GM19452 (cell line): ENCODE results near the gene SLC41A2.
"Not testable (repeated sequence)": the region's sequence is repeated elsewhere in the genome, so short reads cannot be mapped to it uniquely, and the experiment has no call there.

ENCODE experiments used
- ATAC-seq: cut with Tn5 transposase; IDR thresholded peaks from one replicate; pipeline ENCODE4 v1.9.1; 2021; ENCODE audit not compliant: unreplicated experiment

SLC41A2 gene

DNA sequence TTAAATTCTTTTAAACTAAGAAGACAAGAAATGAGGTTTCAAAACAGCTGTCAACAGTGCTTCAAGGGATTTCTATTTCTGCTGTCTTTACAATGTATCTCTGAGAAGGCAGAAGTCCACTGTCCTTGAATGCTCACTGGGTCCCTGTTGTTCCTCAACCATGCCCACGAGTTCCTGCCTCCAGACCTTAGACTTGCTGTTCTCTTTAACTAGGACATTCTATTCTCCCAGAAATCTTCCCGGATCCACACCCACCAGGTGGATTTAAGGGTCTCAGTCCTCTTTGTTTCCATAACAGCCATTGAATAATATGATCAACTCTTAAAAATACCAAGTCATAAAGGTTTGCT, 6.7 kb upstream of the SLC41A2 start:
- no peak for ATAC-seq

DNA sequence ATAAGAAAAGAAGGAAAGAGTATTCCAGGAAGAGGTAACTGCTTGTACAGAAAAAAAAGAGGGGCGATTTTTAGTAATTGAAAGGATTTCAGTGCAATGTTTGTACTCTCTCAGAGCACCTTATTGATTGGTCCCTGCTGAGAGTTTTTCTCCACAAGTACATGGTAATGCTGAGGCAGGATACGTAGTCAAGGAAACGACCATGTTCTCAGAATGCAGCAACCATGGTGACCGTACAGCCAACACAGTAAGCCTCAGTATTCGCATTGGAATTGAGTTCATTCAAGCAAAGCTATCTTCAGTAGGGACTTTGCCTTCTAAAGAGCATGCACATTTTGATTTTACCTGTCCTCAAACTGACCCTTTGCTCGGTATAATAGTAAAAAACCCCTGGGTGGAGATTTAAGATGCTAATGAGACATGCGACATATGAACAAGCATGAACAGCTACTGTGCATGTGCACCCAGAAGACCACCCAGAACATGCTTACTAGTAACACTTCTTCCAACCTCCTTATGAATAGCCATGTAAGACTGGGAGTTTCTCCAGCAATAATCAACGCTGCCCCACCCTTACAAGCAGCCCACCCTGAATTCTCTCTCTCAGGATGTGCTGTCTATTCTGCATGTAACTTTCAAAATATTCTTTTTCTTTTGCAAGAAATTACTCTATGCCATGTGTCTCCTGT, 6.2 kb upstream of the SLC41A2 start:
- ATAC-seq = no peak

DNA sequence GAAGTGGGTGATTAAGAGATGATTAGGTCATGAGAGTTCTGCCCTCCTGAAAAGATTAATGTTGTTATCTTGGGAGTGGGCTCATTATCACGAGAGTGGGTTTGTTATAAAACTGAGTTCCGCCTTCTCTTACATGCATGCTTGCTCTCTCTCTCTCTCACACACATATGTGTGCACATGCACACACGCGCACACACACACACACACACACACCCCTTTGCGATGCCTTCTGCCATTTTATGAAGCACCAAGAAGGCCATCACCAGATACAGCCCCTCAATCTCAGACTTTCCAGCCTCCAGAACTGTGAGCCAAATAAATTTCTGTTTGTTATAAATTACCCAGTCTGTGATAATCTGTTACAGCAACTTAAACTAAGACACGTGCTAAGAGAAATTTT, 5.7 kb upstream of the SLC41A2 start:
- no peak for ATAC-seq

DNA sequence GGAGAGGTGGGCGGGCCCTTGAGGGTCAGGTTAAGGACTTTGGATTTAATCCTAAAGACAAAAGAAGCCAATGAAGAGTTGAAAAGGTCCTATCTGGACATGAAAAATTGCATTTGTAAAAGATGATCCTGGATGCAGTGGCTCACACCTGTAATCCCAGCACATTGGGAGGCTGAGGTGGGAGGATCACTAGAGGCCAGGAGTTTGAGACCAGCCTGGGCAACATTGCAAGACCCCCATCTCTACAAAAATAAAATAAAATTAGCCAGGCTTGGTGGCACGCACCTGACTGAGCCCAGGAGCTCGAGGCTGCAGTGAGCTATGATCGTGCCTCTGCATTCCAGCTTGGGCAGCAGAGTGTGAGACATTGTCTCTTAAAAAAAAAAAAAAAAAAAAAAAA, 2.4 kb upstream of the SLC41A2 start:
- ATAC-seq = no peak

DNA sequence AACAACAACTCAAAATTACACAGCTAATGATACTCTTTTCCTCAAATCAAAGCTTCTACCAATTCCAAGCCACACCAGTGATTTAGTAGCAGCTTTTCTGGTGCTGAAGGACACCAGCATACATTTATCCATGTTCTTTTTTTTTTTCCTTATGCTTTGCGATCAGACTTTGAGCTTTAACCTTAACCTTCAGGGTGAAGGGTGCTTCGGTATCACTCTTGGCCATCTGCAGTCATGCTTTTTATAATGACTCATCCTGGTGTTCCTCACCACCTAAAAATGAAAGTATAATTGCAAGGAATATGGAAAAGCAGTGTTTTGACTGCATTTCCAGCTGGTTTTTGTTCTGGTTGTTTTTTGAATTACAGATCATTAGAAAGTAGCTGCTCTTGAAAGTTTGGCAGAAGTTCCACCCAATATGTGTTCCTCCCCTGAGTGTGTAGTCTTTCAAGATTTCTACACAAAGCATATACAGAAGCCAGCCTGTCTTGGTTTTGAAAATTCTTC, 1.3 kb upstream of the SLC41A2 start:
- ATAC-seq = no peak

DNA sequence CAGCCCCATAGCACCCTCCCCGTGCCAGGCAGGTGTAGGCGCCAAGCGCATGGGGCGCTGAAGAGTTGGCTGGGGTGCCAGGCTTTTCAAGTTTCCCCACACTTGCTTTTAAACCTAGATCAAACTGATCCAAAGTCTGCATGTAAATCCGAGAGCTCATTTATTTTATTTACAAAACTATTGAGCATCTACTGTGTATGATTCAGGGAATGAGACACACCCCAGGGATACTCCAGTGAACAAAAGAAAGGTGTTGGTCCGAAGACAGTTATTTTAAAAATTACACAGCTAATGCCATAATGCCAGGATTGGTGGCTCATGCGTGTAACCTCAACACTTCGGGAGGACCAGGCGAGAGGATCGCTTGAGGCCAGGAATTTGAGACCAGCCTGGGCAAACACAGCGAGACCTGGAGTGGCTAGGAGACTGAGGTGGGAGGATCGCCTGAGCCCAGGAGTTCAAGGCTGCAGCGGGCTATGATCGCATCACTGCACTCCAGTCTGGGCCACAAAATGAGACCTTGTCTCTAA, 780 bp upstream of the SLC41A2 start:
- ATAC-seq = no peak

DNA sequence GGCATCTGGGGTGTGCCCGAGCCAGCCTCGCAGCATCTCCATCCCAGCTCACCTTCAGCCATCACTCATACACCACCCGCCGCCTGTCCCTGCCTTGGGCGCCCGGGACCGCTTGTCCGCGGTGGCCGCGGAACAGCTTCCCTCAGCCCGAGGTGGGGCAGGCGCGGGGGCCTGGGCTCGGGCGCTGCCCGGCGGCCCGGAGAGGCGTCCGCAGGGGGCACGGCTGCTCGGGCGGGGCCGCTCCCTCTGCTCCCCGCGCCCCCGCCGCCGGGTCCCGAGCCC, 430 bp downstream of the SLC41A2 start:
- ATAC-seq = no peak

DNA sequence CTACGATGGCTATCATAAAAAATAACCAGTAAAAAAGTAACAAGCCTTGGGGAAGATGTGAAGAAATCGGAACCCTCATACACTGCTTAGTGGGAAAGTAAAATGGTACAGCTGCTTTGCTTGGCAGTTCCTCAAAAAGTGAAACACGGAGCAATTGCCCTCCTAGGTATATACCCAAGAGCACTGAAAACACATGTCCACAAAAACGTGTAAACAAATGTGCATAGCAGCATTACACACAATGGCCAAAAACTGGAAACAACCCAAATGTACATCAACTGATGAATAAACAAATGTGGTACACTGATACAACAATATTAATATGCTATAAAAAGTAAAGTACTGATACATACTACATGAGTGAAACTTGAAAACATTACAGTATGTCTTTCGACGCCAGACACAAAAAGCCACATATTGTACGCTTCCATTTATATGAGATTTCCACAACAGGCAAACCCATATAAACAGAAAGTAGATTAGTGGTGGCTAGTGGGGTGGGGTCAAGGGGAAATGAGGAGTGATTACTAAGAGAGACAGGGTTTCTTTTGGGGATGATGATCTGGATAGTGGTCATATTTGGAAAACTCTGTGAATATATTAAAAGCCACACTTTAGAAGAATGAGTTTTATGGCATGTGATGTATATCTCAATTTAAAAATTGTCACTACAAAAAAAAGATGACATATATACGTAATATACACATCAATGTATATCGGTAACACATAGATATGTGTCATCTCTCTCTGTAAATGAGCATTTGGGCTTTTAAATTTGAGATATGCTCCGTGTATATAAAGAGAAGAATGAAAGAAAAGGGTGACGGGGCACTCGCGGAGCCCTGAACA, 996 bp downstream of the SLC41A2 start:
- no peak for ATAC-seq

DNA sequence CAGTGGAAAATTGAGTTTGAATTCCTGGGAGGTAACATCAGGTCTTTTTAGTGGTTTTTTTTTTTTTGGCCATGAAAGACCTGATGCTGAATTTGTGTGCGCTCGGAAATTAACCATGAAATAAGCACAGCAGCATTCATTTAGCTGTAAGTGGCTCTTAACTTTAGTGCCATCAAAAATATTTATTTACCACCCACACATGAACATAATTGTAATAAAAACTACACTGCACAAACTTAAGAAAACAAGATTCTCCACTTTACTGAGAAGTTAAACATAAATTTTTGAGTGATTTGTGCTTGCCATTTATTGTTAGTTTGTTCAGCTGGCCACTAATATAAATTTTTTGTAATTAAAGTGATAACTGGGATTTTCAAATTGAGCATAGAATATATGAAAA, 2.4 kb downstream of the SLC41A2 start:
- ATAC-seq = no peak

DNA sequence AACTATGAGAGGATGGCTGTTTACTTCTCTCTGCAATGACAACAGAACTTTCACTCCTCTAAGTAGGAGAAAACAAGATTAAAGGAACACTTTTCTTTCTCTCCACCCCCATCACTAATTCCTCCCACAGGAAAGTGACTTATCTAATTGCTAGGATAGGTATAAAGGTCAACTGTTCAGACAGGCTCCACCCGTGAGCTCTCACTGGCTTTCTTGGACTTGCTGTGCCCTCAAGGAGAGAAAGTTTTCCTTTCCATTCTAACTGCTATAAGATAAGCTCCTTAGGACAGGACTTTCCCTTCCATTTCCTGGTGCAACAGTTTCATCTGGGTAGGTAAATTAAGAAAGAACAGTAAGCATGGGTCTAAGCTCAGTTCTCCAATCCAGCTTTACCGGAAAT, 4.8 kb downstream of the SLC41A2 start:
- ATAC-seq = no peak

DNA sequence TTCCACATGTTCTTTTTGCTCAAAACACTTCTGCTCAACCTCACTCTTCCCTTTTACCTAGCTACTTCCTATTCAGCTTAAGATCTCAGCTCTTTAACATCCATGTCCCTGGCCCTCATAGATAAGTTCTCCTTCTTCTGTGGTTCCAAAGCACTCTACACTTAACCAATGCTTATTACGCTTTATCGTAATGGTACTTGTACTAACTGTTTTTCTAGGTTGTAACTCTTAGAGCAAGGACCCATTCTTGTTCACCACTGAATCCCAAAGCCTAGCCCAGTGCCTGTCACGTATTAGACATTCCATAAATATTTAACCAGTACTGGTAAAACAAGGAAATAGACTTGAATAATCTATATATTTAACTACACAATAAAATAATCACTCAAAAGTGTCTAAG, 5.3 kb downstream of the SLC41A2 start:
- no peak for ATAC-seq

DNA sequence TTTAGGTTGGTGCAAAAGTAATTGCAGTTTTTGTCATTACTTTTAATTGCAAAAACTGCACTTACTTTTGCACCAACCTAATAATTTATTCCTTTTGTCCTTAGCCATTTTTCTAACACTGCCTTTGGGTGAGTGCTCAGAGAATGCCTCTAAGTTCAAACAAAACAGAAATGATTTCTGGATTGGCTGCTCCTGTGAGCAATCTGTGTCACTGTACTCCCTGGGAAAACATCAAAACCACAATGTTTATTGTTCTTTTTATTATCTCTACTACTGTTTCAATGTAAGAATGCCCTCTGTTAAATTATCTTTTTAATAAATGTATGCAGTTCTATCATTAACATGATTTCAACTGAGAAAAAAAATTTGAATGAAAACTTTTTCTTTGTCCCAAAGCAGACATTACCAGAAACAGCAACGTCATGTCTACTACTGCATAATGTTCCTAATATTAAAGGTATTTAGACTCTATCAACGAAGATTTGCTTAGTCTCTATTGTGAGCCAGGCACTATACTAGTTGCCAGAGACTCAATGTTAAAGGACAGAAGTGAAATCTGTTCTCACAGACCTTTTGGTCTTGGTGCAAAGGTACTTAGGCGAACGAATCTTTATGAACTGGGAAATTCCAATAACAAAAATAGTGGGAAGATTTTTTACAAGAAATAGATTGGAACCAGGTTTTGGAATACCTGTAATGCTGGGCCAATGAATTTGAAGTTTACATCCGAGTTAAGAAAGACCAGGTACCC, 6.2 kb downstream of the SLC41A2 start:
- no peak for ATAC-seq

DNA sequence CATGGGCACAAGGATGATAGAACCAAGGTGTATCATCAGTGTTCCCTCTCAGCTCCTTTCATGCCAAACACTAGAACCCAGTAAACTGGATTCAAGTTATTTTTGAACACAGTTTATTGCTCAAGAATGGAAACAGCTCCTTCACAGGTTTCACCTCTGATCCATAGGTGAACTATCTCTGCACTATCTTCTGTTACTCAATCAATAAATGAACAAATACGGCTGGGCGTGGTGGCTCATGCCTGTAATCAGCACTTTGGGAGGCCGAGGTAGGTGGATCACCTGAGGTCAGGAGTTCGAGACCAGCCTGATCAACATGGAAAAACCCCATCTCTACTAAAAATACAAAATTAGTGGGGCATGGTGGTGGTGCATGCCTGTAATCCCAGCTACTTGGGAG, 9.4 kb downstream of the SLC41A2 start:
- not testable (repeated sequence) for ATAC-seq

DNA sequence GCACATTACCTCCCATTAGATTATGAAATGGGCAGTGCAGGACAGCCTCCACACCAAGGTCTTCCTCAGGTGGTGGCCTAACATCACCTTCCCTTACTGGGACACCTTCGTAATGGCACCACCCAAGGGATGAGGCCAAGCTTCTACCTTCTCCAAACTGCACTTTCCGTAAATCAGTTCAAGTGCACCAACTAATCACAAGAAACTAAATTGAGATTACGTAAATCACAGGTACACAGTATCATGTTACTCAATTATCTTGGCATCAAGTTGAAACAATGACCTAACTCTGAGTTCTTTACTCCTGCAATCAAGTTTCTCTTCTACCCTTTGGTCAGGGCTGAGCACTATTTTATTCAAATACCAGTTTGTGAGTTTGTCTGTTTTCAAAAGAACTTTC, 13.8 kb downstream of the SLC41A2 start:
- no peak for ATAC-seq

DNA sequence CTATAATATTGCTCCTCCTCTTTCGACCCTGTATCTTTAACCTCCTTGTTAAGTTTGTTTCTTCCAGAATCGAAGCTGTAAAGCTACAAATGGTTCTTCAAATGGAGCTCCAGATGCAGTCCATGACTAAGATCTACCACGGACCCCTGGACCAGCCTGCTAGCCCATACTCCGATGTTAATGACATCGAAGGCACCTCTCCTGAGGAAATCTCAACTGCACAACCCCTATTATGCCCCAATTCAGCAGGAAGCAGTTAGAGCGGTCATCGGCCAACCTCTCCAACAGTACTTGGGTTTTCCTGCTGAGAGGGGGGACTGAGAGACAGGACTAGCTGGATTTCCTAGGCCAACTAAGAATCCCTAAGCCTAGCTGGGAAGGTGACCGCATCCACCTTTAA, 14.7 kb downstream of the SLC41A2 start:
- not testable (repeated sequence) for ATAC-seq

DNA sequence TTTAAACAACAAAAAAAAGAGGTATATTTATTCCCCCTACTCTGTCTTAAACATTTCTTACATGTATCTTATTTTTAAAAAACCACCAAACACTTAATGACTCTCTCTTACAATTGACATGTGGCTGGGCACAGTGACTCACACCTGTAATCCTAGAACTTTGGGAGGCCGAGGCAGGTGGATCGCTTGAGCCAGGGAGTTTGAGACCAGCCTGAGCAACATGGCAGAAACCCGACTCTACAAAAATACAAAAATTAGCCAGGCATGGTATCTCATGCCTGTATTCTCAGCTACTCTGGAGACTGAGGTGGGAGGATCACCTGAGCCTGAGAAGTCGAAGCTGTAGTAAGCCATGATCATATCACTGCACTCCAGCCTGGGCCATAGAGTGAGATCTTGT, 16.0 kb downstream of the SLC41A2 start:
- no peak for ATAC-seq

DNA sequence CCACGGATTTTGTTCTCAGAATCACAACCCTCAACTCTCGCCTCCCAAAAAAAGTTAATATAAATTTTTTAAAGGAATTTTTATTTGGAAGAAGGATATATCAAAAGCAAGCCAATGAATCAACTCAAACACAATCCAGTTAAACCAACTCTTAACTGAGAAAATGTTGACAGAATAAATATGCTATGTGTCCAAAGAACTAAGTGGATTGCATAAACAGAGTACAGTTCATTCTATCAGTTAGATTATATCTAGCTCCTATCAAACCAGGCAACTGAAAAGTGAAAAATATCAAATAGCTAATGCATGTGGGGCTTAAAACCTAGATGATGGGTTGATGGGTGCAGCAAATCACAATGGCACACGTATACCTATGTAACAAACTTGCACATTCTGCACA, 16.6 kb downstream of the SLC41A2 start:
- ATAC-seq = no peak

DNA sequence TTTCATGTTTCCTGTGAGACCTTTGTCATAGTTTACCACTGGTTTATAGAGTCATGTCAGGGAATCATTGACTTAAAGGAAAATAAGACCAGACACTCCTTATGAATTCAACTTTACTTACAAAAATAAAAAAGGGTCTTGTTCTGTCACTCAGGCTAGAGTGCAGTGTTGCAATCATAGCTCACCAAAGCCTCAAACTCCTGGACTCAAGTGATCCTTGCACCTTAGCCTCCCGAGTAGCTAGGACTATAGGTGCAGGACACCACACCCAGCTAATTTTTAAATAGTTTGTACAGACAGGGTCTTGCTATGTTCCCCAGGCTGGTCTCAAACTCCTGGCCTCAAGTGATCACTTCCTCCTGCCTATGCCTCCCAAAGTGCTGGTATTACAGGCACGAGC, 19.0 kb downstream of the SLC41A2 start:
- no peak for ATAC-seq

DNA sequence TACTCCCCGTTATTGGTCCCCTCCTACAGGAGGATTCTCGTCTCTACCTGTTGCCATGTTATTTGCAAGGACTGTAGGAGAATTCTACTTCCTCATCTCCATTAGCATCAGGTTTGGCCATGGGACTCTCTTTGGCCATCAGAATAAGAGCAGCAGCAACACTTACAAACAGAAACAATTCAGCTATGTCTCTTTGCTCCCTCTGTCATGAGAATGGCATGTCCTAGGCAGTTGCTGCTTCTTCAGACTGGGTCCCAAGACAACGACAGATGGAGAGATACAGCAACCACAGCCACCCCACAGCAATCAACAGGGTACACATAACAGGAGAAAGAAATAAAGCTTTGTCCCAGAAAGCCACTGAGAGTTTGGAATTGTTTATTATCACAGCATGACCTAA, 19.7 kb downstream of the SLC41A2 start:
- ATAC-seq = no peak

DNA sequence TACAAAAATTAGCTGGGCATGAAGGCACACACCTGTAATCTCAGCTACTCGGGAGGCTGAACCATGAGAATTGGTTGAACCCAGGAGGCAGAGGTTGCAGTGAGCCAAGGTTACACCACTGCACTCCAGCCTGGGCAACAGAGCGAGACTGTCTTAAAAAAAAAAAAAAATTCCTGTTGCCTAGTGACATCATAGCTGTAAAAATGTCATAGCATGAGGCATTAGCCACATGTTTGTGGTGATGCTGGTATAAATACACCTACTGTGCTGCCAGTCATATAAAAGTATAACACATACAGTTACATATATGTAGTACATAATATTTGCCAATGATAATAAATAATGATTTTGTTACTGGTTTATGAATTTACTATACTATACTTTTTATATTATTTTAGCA, 22.2 kb downstream of the SLC41A2 start:
- ATAC-seq = no peak

DNA sequence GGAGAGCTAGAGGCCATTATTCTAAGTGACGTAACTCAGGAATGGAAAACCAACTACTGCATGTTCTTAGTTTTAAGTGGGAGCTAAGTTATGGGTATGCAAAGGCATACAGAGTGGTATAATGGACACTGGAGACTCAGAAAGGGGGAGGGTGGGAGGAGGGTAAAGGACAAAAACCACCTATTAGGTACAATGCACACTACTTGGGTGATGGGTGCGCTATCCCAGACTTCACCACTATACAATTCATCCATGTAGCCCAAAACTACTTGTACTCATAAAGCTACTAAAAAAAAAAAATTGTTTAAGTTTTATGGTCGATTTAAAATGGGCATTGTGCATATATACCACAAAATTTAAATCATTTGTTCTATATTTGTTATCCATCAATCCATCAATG, 24.3 kb downstream of the SLC41A2 start:
- no peak for ATAC-seq

DNA sequence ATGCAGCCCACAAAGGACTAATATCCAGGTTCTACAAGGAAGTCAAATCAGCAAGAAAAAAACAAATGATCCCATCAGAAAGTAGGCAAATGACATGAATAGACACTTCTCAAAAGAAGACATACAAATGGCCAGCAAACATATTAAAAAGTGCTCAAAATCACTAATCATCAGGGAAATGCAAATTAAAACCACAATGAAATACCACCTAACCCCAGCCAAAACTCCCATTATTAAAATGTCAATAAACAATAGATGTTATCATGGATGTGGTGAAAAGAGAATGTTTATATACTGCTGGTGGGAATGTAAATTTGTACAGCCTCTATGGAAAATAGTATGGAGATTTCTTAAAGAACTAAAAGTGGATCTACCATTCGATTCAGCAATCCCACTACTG, 25.0 kb downstream of the SLC41A2 start:
- no peak for ATAC-seq
